Endothelial cell of umbilical vein (primary cell): ENCODE results near the gene ARF1. TPM values are rescaled to one million over a fixed set of nuclear protein-coding genes. Genes with fewer than 3 reads are reported as not detected.

Experiments used
- BruUV-seq: library from RNA; stranded (reverse); fragments of 400-500 nt; replicated peaks from 2 replicates; lab custom pipeline; 2021; lab: Mats Ljungman, UMichigan
- CTCF ChIA-PET: fragments of 300-600, 350-600 bp; sonication (Branson Sonifier 250); formaldehyde crosslinking; loops from one replicate; lab custom pipeline; 2021; ENCODE audit warnings: antibody characterized with exemption, inconsistent platforms; lab: Charles Lee
- POLR2A ChIA-PET: fragments of 300-600, 350-600 bp; sonication (Branson Sonifier 250); formaldehyde crosslinking; loops from one replicate; lab custom pipeline; 2021; ENCODE audit warnings: antibody characterized with exemption, inconsistent platforms; lab: Charles Lee
- DNase-seq: peaks from one replicate; pipeline ENCODE4 v3.0.0-alpha.2; 2011; ENCODE audit warnings: low read depth, low spot score
- FAIRE-seq: peaks from 2 replicates; lab custom pipeline; 2011; peaks lifted over from hg19 to GRCh38; lab: Jason Lieb, UNC
- H2AFZ ChIP-seq: 2 replicates; pipeline ENCODE4 v1.6.0; 2012; ENCODE audit warnings: low read depth, low read length, control low read depth, inconsistent platforms
- H3K27ac ChIP-seq: 2 replicates; pipeline ENCODE4 v1.5.1; 2011; ENCODE audit warnings: low read depth, mild to moderate bottlenecking, control low read depth, low read length, moderate library complexity; ENCODE audit not compliant: insufficient read depth
- H3K27me3 ChIP-seq, 2 experiments: 2 replicates each; pipeline versions ENCODE4 v1.6.0 to v1.6.1; 2011; ENCODE audit warnings: low read length in 2 of 2, mixed read lengths in 1 of 2; ENCODE audit not compliant: control insufficient read depth in 2 of 2, insufficient read depth in 2 of 2
- H3K36me3 ChIP-seq, 2 experiments: 2 replicates in 1 of 2; 3 replicates in 1 of 2; pipeline ENCODE4 v1.5.1; 2011; ENCODE audit warnings: low read length in 2 of 2, mild to moderate bottlenecking in 1 of 2, moderate library complexity in 1 of 2; ENCODE audit not compliant: control insufficient read depth in 2 of 2, insufficient read depth in 2 of 2; ENCODE audit errors: extremely low read depth in 1 of 2
- H3K4me1 ChIP-seq: 3 replicates; pipeline ENCODE4 v1.5.1; 2011; ENCODE audit warnings: mild to moderate bottlenecking, low read length; ENCODE audit not compliant: control insufficient read depth, insufficient read depth; ENCODE audit errors: extremely low read depth
- H3K4me2 ChIP-seq: 2 replicates; pipeline ENCODE4 v1.6.1; 2011; ENCODE audit warnings: low read length, control low read depth, mixed read lengths; ENCODE audit not compliant: insufficient read depth
- H3K4me3 ChIP-seq, 3 experiments: fragments of 200-600 bp in 1 of 3; sonication (generic), shearing (Covaris generic) in 1 of 3; replicated peaks in 1 of 3; 2 replicates each; pipeline ENCODE4 v1.5.1; 2011 to 2016; ENCODE audit warnings: control low read depth in 3 of 3, low read length in 3 of 3, mild to moderate bottlenecking in 2 of 3, inconsistent platforms in 1 of 3, low read depth in 1 of 3, moderate library complexity in 1 of 3; ENCODE audit not compliant: insufficient read depth in 1 of 3
- H3K79me2 ChIP-seq: 2 replicates; pipeline ENCODE4 v1.6.0; 2012; ENCODE audit warnings: low read length, inconsistent platforms; ENCODE audit not compliant: control insufficient read depth, insufficient read depth
- H3K9ac ChIP-seq: replicated peaks from 2 replicates; pipeline ENCODE3; 2011; ENCODE audit warnings: low read length, control low read depth; ENCODE audit not compliant: insufficient read depth; ENCODE audit errors: extremely low read depth
- H3K9me1 ChIP-seq: replicated peaks from 3 replicates; pipeline ENCODE4 v1.6.0; 2011; ENCODE audit warnings: mild to moderate bottlenecking, low read length; ENCODE audit not compliant: control insufficient read depth, insufficient read depth; ENCODE audit errors: extremely low read depth
- H3K9me3 ChIP-seq: replicated peaks from 2 replicates; pipeline ENCODE4 v1.5.1; 2012; ENCODE audit warnings: low read length, inconsistent platforms; ENCODE audit not compliant: control insufficient read depth, insufficient read depth
- H4K20me1 ChIP-seq: replicated peaks from 2 replicates; pipeline ENCODE3; 2011; ENCODE audit warnings: mild to moderate bottlenecking, low read length; ENCODE audit not compliant: control insufficient read depth, insufficient read depth; ENCODE audit errors: extremely low read depth
- CTCF ChIP-seq, 2 donors: IDR thresholded peaks; 1 replicate in 1 of 2; 2 replicates in 1 of 2; pipeline ENCODE4 v1.5.1; 2011; ENCODE audit warnings: low read length in 2 of 2, mild to moderate bottlenecking in 2 of 2, moderate library complexity in 2 of 2, control low read depth in 1 of 2, inconsistent platforms in 1 of 2, low read depth in 1 of 2; ENCODE audit not compliant: insufficient read depth in 1 of 2; ENCODE audit errors: extremely low read depth in 1 of 2
- EZH2 ChIP-seq: IDR thresholded peaks from 2 replicates; pipeline ENCODE4 v1.6.1; 2012; ENCODE audit warnings: borderline replicate concordance, low read depth, mild to moderate bottlenecking, moderate library complexity, low read length, inconsistent platforms; ENCODE audit not compliant: severe bottlenecking
- GATA2 ChIP-seq: IDR thresholded peaks from 2 replicates; pipeline ENCODE4 v1.7.0; 2011; ENCODE audit warnings: low read depth, mild to moderate bottlenecking, moderate library complexity, mixed read lengths, low read length; ENCODE audit not compliant: insufficient read length, insufficient read depth
- JUN ChIP-seq: IDR thresholded peaks from 2 replicates; pipeline ENCODE4 v1.6.1; 2011; ENCODE audit warnings: borderline replicate concordance, low read depth; ENCODE audit not compliant: insufficient read length, insufficient read depth
- MAX ChIP-seq: IDR thresholded peaks from 2 replicates; pipeline ENCODE4 v1.6.1; 2011; ENCODE audit not compliant: insufficient read depth, insufficient read length
- MYC ChIP-seq: IDR thresholded peaks from one replicate; pipeline ENCODE4 v1.6.1; 2011; ENCODE audit warnings: mild to moderate bottlenecking, low read depth, low read length
- POLR2A ChIP-seq: IDR thresholded peaks from 2 replicates; pipeline ENCODE4 v1.6.1; 2012; ENCODE audit warnings: low read depth, mild to moderate bottlenecking, control low read depth, low read length
- POLR2AphosphoS5 ChIP-seq: IDR thresholded peaks from 2 replicates; pipeline ENCODE4 v1.6.1; 2012; ENCODE audit warnings: low read depth, mild to moderate bottlenecking, control low read depth, low read length, moderate library complexity; ENCODE audit not compliant: insufficient read depth
- dilution Hi-C: fragments of 300-500 bp; cut with MboI; formaldehyde crosslinking; loops from one replicate; pipeline ENCODE4 v1.15.0; 2019; ENCODE audit warnings: low sequenced_read_pairs; ENCODE audit not compliant: extremely low pct_ligation_motif_present
- intact Hi-C: fragments of 100-400 bp; cut with micrococcal nuclease; formaldehyde crosslinking; loops from one replicate; pipeline ENCODE4 v1.10.0; 2022
- polyA plus RNA-seq, 4 experiments: library from polyadenylated mRNA; depleted of rRNA in 3 of 4; stranded (reverse) in 3 of 4; unstranded in 1 of 4; fragments of >200 nt; gene quantifications; 2 replicates each; pipeline versions ENCODE4 v1.2.1 to v1.2.3, GENCODE V29; 2011 to 2012; ENCODE audit warnings: missing spikeins in 1 of 4
- total RNA-seq: library from RNA; stranded (reverse); gene quantifications from 2 replicates; pipeline ENCODE4 v1.2.3, GENCODE V29; 2021

The ARF1 gene
- total and polyA plus RNA-seq, 2 donors (not counting 3 experiments of a cell fraction or from before 2014, with no cell fraction given), result 499 to 844 TPM

GRCh38 chr1:228108055-228108690, 25.7 kb downstream of the ARF1 start:
- DNase-seq, result no peak
- peaks cover 17% of the 10 kb centered on the region for H3K4me1 ChIP-seq
- BruUV-seq, result no TSS peak
- no peak overlapping the region for H3K27ac ChIP-seq
- ChIA-PET CTCF (no interaction called here), POLR2A (no interaction called here)
- no peak for FAIRE-seq
- peak overlapping the region; percentile 29 to 92 (median 63) for H3K4me3 ChIP-seq
- H3K36me3 ChIP-seq, result peaks cover 0 to 8% of the 10 kb centered on the region in 2 experiments
- H3K27me3 ChIP-seq, result no peaks in the 10 kb centered on the region
- no peaks in the 10 kb centered on the region for H4K20me1 ChIP-seq
- peaks cover 13% of the 10 kb centered on the region for H3K79me2 ChIP-seq
- peak overlapping the region; percentile 78 for H3K4me2 ChIP-seq
- no peak overlapping the region for H2AFZ ChIP-seq
- TF ChIP-seq EZH2, result no peak
- no peak for TF ChIP-seq JUN
- no peak for TF ChIP-seq POLR2A
- TF ChIP-seq GATA2, result no peak
- no peak for TF ChIP-seq CTCF (IDR thresholded peaks at IDR 0.05; ENCODE audit: extremely low read depth in 1 of 2, insufficient read depth in 1 of 2, low read depth in 1 of 2, low read length in 2 of 2)
- TF ChIP-seq MAX, result no peak
- no peak for TF ChIP-seq MYC
- no peak for TF ChIP-seq POLR2AphosphoS5
- H3K9ac ChIP-seq, result peak overlapping the region; percentile 65
- dilution Hi-C loops (no loop called here), intact Hi-C loops (loop anchor here (5.0 kb wide), 1 partner anchor 349 kb away; a partner anchor contains a TSS)
- H3K9me3 ChIP-seq, result no peaks in the 10 kb centered on the region
- H3K9me1 ChIP-seq, result no peaks in the 10 kb centered on the region
